Measurements from ENCODE around the gene IFI44.

The IFI44 gene

DNA sequence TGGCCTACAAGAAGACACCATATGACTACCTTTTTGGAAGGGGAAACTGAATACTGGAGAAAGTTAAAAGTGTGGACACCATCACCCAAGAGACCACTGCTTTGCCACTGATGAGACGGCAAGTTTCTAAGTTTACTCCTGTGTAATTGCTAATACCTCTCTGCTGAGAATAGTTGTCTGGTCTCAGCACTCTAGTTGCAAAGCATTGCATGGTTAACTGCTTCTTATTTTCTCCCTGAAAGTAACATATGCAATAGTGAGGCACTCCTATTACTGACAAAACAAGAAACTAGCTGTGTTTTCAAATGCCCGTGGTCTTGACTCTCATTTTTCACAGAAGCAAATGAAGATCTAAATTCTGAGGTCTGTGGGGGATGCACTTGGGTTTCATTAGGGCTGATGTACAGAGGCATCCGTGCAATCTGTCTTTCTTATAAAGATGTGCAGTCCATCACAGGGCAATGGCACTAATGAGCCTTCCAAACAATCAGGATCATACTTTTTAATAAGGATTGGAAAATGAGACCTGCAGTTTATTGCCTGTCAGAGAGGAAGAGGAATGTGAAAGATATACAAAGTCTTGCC is 62.9 kb downstream of the IFI44 start:
- DNase-seq = no peak

DNA sequence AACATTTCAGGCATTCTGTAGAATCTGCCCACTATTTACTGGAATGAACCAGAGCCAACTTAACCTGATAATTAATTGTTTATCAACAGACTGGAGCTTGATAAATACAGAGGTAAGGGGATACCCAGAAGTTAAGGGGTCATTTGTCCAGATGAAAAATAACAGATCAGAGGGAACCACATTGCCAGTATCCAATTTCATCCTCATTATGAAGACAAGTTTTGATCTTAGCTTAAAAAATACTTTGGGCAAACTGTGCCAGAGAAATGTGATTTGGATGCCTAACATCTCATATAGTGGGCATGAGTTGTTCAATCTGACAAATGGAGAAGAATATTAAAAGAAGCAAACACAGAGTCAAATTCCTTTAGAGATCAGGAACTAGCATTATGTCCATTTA is 63.7 kb downstream of the IFI44 start:
- no peak for DNase-seq

Measured in activated CD4-positive, alpha-beta T cell treated with anti-CD3 and anti-CD28 coated beads for 48 hours (primary cell).